Left lung (tissue), 10 donors: ENCODE results near the gene UBE2I. TPM values are rescaled to one million over a fixed set of nuclear protein-coding genes. Genes with fewer than 3 reads are reported as not detected.

Experiments used
- ATAC-seq: fragments of 200-7000 bp; cut with Tn5 transposase; one replicate; pipeline ENCODE4 v1.9.1; 2020; ENCODE audit warnings: moderate library complexity
- DNase-seq, 4 donors: peaks; one replicate each; pipeline ENCODE4 v3.0.0-alpha.2; 2013 to 2020
- H3K27ac ChIP-seq, 2 donors: fragments of 200-600 bp; sonication (generic) in 1 of 2; one replicate each; pipeline versions ENCODE4 v1.5.0 to v1.8.0; 2020 to 2021
- H3K27me3 ChIP-seq, 2 donors: fragments of 200-600 bp; sonication (generic) in 1 of 2; one replicate each; pipeline versions ENCODE4 v1.5.0 to v1.8.0; 2020 to 2021
- H3K36me3 ChIP-seq, 2 donors: fragments of 200-600 bp; sonication (generic) in 1 of 2; one replicate each; pipeline versions ENCODE4 v1.5.0 to v1.8.0; 2020 to 2021
- H3K4me1 ChIP-seq, 2 donors: fragments of 200-600 bp; one replicate each; pipeline ENCODE4 v1.8.0; 2021
- H3K4me3 ChIP-seq, 2 donors: fragments of 200-600 bp; sonication (generic) in 1 of 2; one replicate each; pipeline versions ENCODE4 v1.5.0 to v1.8.0; 2020 to 2021; ENCODE audit warnings: mild to moderate bottlenecking in 1 of 2
- H3K9me3 ChIP-seq, 2 donors: fragments of 200-600 bp; sonication (generic) in 1 of 2; one replicate each; pipeline versions ENCODE4 v1.5.0 to v1.8.0; 2020 to 2021
- CTCF ChIP-seq, 2 donors: fragments of 200-600 bp; sonication (generic) in 1 of 2; IDR thresholded peaks; one replicate each; pipeline versions ENCODE4 v1.5.0 to v1.8.0; 2021; ENCODE audit warnings: antibody characterized with exemption in 2 of 2
- intact Hi-C, 2 donors: fragments of 100-400 bp; cut with DNase I; formaldehyde crosslinking; loops; one replicate each; pipeline versions ENCODE4 v1.11.2 to v1.14.2; 2022
- polyA plus RNA-seq, 6 donors: library from polyadenylated mRNA; unstranded; fragments of 120-200 nt; gene quantifications; one replicate each; pipeline ENCODE4 v1.2.1, GENCODE V29; 2013; ENCODE audit not compliant: insufficient read length in 6 of 6
- total RNA-seq, 2 donors: library from RNA; stranded (reverse); fragmentation: NEBNext Ultra II Directional; extraction: Animal tissue kit (Norgen Biotek cat#: 25700); gene quantifications; one replicate each; pipeline ENCODE4 v1.2.1, GENCODE V29; 2021
- donor health status: DM: no; HTN: yes; CAD: no.
- donor health status: DM: no; HTN: no; CAD: no.

UBE2I gene
- total and polyA plus RNA-seq, 8 donors, result 89.0 to 188 (median 142) TPM

- no peak overlapping the region for H3K4me3 ChIP-seq
- DNase-seq, result no peak
- no peaks in the 10 kb centered on the region for H3K9me3 ChIP-seq
- intact Hi-C loops, result no loop called here
- no peak overlapping the region for H3K27ac ChIP-seq
- TF ChIP-seq CTCF (IDR thresholded peaks at IDR 0.05), result no peak
- ATAC-seq, result no peak
- H3K36me3 ChIP-seq, result no peaks in the 10 kb centered on the region
- H3K4me1 ChIP-seq, result no peaks in the 10 kb centered on the region
- H3K27me3 ChIP-seq, result peaks cover 2 to 57% of the 10 kb centered on the region in 2 donors
Observed at GRCh38 chr16:1272453-1273198, 36.8 kb upstream of the UBE2I start.

GRCh38 chr16:1273816-1274215 is 35.6 kb upstream of the UBE2I start:
- ATAC-seq (no peak), DNase-seq (no peak)
- no peaks in the 10 kb centered on the region for H3K36me3 ChIP-seq
- TF ChIP-seq CTCF (IDR thresholded peaks at IDR 0.05), result no peak
- no peak overlapping the region for H3K4me3 ChIP-seq
- intact Hi-C loops, result no loop called here
- no peak overlapping the region for H3K27ac ChIP-seq
- H3K27me3 ChIP-seq, result peaks cover 7 to 68% of the 10 kb centered on the region in 2 donors
- H3K4me1 ChIP-seq, result no peaks in the 10 kb centered on the region
- no peaks in the 10 kb centered on the region for H3K9me3 ChIP-seq

- DNase-seq (no peak), ATAC-seq (no peak)
- Histone ChIP-seq H3K4me3 (no peak overlapping the region), H3K27me3 (peaks cover 7 to 78% of the 10 kb centered on the region in 2 donors), H3K9me3 (no peaks in the 10 kb centered on the region), H3K27ac (no peak overlapping the region), H3K4me1 (no peaks in the 10 kb centered on the region), H3K36me3 (no peaks in the 10 kb centered on the region)
- intact Hi-C loops, result no loop called here
- no peak for TF ChIP-seq CTCF (IDR thresholded peaks at IDR 0.05)
Observed at GRCh38 chr16:1274767-1275166, 34.7 kb upstream of the UBE2I start.

GRCh38 chr16:1275791-1276579 is 33.5 kb upstream of the UBE2I start:
- DNase-seq, result no peak
- H3K4me1 ChIP-seq, result no peaks in the 10 kb centered on the region
- no peak overlapping the region for H3K4me3 ChIP-seq
- intact Hi-C loops, result no loop called here
- ATAC-seq, result no peak
- peaks cover 7 to 89% of the 10 kb centered on the region in 2 donors for H3K27me3 ChIP-seq
- no peak for TF ChIP-seq CTCF (IDR thresholded peaks at IDR 0.05)
- H3K27ac ChIP-seq, result no peak overlapping the region
- H3K36me3 ChIP-seq, result no peaks in the 10 kb centered on the region
- H3K9me3 ChIP-seq, result no peaks in the 10 kb centered on the region

- H3K36me3 ChIP-seq, result no peaks in the 10 kb centered on the region
- no peak overlapping the region for H3K27ac ChIP-seq
- no peak overlapping the region for H3K4me3 ChIP-seq
- ATAC-seq, result no peak
- intact Hi-C loops, result no loop called here
- H3K27me3 ChIP-seq, result peaks cover 7 to 90% of the 10 kb centered on the region in 2 donors
- no peak for TF ChIP-seq CTCF (IDR thresholded peaks at IDR 0.05)
- H3K4me1 ChIP-seq, result no peaks in the 10 kb centered on the region
- no peaks in the 10 kb centered on the region for H3K9me3 ChIP-seq
- DNase-seq, result no peak
Observed at GRCh38 chr16:1276580-1276878, 32.9 kb upstream of the UBE2I start.
